Measurements from ENCODE around the gene PACS2.

PACS2 gene

DNA sequence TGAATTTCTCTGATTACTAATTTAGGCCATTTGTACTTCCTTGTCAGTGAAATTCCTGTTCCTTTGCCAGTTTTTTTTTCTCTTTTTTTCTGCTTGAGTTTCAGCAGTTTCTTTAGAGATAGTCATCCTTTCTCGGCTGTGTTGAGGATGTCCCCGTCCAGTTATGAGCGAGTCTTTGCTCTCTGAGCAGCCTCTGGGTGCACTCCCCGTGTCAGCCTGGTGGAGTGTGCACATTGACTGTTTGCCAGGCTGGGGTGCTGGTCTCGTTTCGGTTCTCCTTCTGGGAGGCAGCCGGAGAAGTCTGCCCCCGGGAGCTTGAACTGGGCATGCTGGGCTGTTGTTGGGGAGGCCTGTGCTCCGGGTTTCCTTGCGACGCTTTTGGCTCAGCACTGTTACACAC lies 3.0 kb downstream of the PACS2 start:
- no peaks in the 10 kb centered on the region for H3K27me3 ChIP-seq (ENCODE audit: insufficient read depth, low read length, poor library complexity)
- no peak overlapping the region for H2BK120ac ChIP-seq (ENCODE audit: low read depth, low read length)
- WGBS (ENCODE audit: extremely low coverage, insufficient coverage, low lambda C conversion rate): no CpG with 5 or more reads among the region's 11 CpGs
- no peak overlapping the region for H2AK5ac ChIP-seq (ENCODE audit: low read length)
- H4K5ac ChIP-seq (ENCODE audit: low read length): no peak overlapping the region
- H3K56ac ChIP-seq (ENCODE audit: low read length): no peak overlapping the region
- peaks cover 18% of the 10 kb centered on the region for H3K79me2 ChIP-seq (ENCODE audit: control insufficient read depth, insufficient read depth, low read length)
- no peaks in the 10 kb centered on the region for H3K36me3 ChIP-seq (ENCODE audit: control insufficient read depth, insufficient read depth, low read length)
- no peak overlapping the region for H3K9ac ChIP-seq (ENCODE audit: low read length)
- H3K23ac ChIP-seq (ENCODE audit: low read length): no peak overlapping the region
- no peak overlapping the region for H3K4ac ChIP-seq (ENCODE audit: low read depth, low read length)
- H4K8ac ChIP-seq (ENCODE audit: low read depth, low read length): no peak overlapping the region
- H3K79me1 ChIP-seq (ENCODE audit: low read length): peaks cover 11% of the 10 kb centered on the region
- no peak for DNase-seq
- H3K4me1 ChIP-seq (ENCODE audit: control insufficient read depth, low read depth, low read length): peaks cover 3% of the 10 kb centered on the region
- no peak overlapping the region for H3K18ac ChIP-seq (ENCODE audit: low read length)
- H3K27ac ChIP-seq (ENCODE audit: low read depth, low read length): no peak overlapping the region
- H3K4me2 ChIP-seq (ENCODE audit: low read length): no peak overlapping the region
- H2BK5ac ChIP-seq (ENCODE audit: low read length): no peak overlapping the region
- no peak overlapping the region for H3K4me3 ChIP-seq (ENCODE audit: low read length)
- H2BK15ac ChIP-seq (replicated peaks; ENCODE audit: low read depth): no peak overlapping the region

DNA sequence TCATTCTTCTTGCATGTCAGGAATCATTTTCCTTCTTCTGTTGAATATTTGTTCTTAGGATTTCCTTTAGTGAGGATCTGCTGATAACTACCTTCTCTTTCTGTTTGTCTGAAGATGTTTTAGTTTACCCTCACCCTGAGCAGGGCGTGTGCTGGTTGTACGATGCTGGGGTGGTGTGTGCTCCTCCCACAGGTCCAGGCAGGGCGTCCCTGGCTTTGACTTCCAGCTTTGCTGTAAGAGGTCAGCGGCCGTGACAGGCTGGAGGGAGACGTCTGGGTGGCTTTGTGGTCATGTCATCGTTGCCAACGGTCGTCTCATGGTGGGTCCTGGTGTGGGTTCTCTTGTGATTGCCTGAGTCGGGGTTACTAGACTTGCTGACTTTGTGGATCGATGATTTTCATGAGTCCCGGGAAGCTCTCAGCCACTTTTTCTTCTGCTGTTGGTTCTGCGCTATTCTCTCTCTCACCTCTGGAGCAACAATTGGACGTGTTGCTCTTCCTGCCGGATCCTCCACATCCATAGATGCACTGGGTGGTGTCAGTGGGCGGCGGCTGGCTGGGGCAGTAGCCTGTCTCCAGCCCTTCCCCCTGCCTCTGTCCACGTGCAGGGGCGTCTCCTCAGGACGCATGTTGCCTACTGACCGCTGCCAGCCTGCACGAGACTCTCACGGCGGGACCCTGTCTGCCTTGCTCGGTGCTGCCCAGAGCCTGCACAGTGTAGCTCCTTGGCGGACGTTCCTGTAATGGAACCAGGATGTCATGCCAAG lies 8.4 kb downstream of the PACS2 start:
- H4K5ac ChIP-seq (ENCODE audit: low read length): no peak overlapping the region
- peaks cover 22% of the 10 kb centered on the region for H3K79me1 ChIP-seq (ENCODE audit: low read length)
- H3K56ac ChIP-seq (ENCODE audit: low read length): no peak overlapping the region
- H3K79me2 ChIP-seq (ENCODE audit: control insufficient read depth, insufficient read depth, low read length): peaks cover 21% of the 10 kb centered on the region
- H3K36me3 ChIP-seq (ENCODE audit: control insufficient read depth, insufficient read depth, low read length): no peaks in the 10 kb centered on the region
- H3K9ac ChIP-seq (ENCODE audit: low read length): no peak overlapping the region
- H3K23ac ChIP-seq (ENCODE audit: low read length): no peak overlapping the region
- H3K4me3 ChIP-seq (ENCODE audit: low read length): no peak overlapping the region
- no CpG with 5 or more reads among the region's 27 CpGs for WGBS (ENCODE audit: extremely low coverage, insufficient coverage, low lambda C conversion rate)
- H3K4me2 ChIP-seq (ENCODE audit: low read length): no peak overlapping the region
- no peak overlapping the region for H2BK120ac ChIP-seq (ENCODE audit: low read depth, low read length)
- no peaks in the 10 kb centered on the region for H3K27me3 ChIP-seq (ENCODE audit: insufficient read depth, low read length, poor library complexity)
- no peak overlapping the region for H2BK5ac ChIP-seq (ENCODE audit: low read length)
- H2AK5ac ChIP-seq (ENCODE audit: low read length): no peak overlapping the region
- no peak overlapping the region for H4K8ac ChIP-seq (ENCODE audit: low read depth, low read length)
- no peak overlapping the region for H2BK15ac ChIP-seq (replicated peaks; ENCODE audit: low read depth)
- no peak for DNase-seq
- no peak overlapping the region for H3K4ac ChIP-seq (ENCODE audit: low read depth, low read length)
- no peak overlapping the region for H3K27ac ChIP-seq (ENCODE audit: low read depth, low read length)
- peaks cover 5% of the 10 kb centered on the region for H3K4me1 ChIP-seq (ENCODE audit: control insufficient read depth, low read depth, low read length)
- no peak overlapping the region for H3K18ac ChIP-seq (ENCODE audit: low read length)

DNA sequence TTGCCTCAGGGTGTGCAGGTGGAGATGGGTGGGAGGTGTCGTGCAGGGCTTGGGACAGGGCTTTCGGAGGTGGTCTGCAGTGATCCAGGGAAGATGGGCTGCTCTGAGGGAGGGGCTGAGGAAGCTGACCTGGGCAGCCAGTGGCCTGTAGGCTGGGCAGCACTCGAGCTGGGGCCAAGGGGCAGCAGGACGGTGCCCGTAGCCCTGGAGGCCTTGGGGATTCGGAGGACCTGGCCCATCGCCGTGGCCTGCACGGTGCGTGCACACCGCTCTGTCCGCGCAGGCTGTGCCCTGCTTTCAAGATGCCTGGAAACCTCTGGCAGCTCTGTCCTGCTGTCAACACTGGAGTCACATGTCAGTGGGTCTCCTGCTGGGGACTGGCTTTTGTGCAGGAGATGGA lies 9.1 kb downstream of the PACS2 start:
- H2BK15ac ChIP-seq (replicated peaks; ENCODE audit: low read depth): no peak overlapping the region
- H3K36me3 ChIP-seq (ENCODE audit: control insufficient read depth, insufficient read depth, low read length): no peaks in the 10 kb centered on the region
- H3K4me3 ChIP-seq (ENCODE audit: low read length): no peak overlapping the region
- no peak overlapping the region for H4K5ac ChIP-seq (ENCODE audit: low read length)
- H3K4me1 ChIP-seq (ENCODE audit: control insufficient read depth, low read depth, low read length): peaks cover 5% of the 10 kb centered on the region
- H3K4me2 ChIP-seq (ENCODE audit: low read length): no peak overlapping the region
- H3K79me1 ChIP-seq (ENCODE audit: low read length): peaks cover 25% of the 10 kb centered on the region
- no peak for DNase-seq
- no peak overlapping the region for H3K23ac ChIP-seq (ENCODE audit: low read length)
- no peak overlapping the region for H3K27ac ChIP-seq (ENCODE audit: low read depth, low read length)
- no peak overlapping the region for H3K56ac ChIP-seq (ENCODE audit: low read length)
- no peak overlapping the region for H3K4ac ChIP-seq (ENCODE audit: low read depth, low read length)
- no peak overlapping the region for H2BK120ac ChIP-seq (ENCODE audit: low read depth, low read length)
- no peaks in the 10 kb centered on the region for H3K27me3 ChIP-seq (ENCODE audit: insufficient read depth, low read length, poor library complexity)
- H3K9ac ChIP-seq (ENCODE audit: low read length): no peak overlapping the region
- H2BK5ac ChIP-seq (ENCODE audit: low read length): no peak overlapping the region
- no peak overlapping the region for H3K18ac ChIP-seq (ENCODE audit: low read length)
- H3K79me2 ChIP-seq (ENCODE audit: control insufficient read depth, insufficient read depth, low read length): peaks cover 21% of the 10 kb centered on the region
- no peak overlapping the region for H2AK5ac ChIP-seq (ENCODE audit: low read length)
- no peak overlapping the region for H4K8ac ChIP-seq (ENCODE audit: low read depth, low read length)
- WGBS (ENCODE audit: extremely low coverage, insufficient coverage, low lambda C conversion rate): no CpG with 5 or more reads among the region's 13 CpGs

DNA sequence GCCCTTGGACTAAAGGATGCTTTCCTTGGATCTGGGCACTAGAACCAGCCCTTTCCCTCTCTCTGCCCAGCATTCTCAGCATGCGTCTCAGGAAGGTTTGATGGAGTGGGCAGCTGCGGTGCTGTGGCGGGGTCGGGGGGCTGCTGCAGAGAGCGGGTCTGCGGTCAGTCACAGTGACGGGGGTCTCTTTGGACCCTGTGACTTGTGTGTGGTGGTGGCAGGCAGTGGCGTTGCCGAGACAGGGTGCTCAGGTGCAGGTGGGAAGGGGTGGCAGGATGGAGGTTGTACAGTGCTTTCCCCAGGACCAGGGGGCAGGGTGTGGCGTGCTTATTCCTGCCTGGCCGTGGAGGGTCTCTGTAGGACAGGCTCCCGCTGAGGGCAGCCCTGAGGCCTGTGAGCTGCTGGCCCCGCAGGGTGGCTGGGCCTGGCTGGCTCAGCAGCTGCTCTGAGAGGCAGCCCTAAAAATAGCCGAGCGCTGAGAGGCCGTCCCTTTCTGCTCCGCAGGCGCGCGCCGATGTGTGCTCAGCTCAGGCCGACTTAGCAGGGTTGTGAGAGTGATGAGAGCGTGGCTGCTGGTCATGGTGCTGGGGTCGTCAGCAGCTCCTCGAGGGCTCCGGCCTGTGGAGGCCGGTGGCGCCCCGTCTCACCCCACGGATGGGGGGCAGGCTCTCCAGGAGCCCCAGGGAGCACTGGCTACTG lies 9.7 kb downstream of the PACS2 start:
- no peak overlapping the region for H3K4ac ChIP-seq (ENCODE audit: low read depth, low read length)
- no CpG with 5 or more reads among the region's 30 CpGs for WGBS (ENCODE audit: extremely low coverage, insufficient coverage, low lambda C conversion rate)
- no peak overlapping the region for H2BK120ac ChIP-seq (ENCODE audit: low read depth, low read length)
- H3K79me1 ChIP-seq (ENCODE audit: low read length): peaks cover 26% of the 10 kb centered on the region
- peaks cover 5% of the 10 kb centered on the region for H3K4me1 ChIP-seq (ENCODE audit: control insufficient read depth, low read depth, low read length)
- H3K18ac ChIP-seq (ENCODE audit: low read length): no peak overlapping the region
- H3K23ac ChIP-seq (ENCODE audit: low read length): no peak overlapping the region
- no peak overlapping the region for H3K9ac ChIP-seq (ENCODE audit: low read length)
- H2BK5ac ChIP-seq (ENCODE audit: low read length): no peak overlapping the region
- no peak overlapping the region for H4K8ac ChIP-seq (ENCODE audit: low read depth, low read length)
- no peak overlapping the region for H4K5ac ChIP-seq (ENCODE audit: low read length)
- H3K36me3 ChIP-seq (ENCODE audit: control insufficient read depth, insufficient read depth, low read length): no peaks in the 10 kb centered on the region
- no peak overlapping the region for H3K4me2 ChIP-seq (ENCODE audit: low read length)
- DNase-seq: no peak
- no peak overlapping the region for H3K27ac ChIP-seq (ENCODE audit: low read depth, low read length)
- H2AK5ac ChIP-seq (ENCODE audit: low read length): no peak overlapping the region
- no peak overlapping the region for H3K4me3 ChIP-seq (ENCODE audit: low read length)
- no peaks in the 10 kb centered on the region for H3K27me3 ChIP-seq (ENCODE audit: insufficient read depth, low read length, poor library complexity)
- H3K56ac ChIP-seq (ENCODE audit: low read length): no peak overlapping the region
- H3K79me2 ChIP-seq (ENCODE audit: control insufficient read depth, insufficient read depth, low read length): peaks cover 22% of the 10 kb centered on the region
- no peak overlapping the region for H2BK15ac ChIP-seq (replicated peaks; ENCODE audit: low read depth)

DNA sequence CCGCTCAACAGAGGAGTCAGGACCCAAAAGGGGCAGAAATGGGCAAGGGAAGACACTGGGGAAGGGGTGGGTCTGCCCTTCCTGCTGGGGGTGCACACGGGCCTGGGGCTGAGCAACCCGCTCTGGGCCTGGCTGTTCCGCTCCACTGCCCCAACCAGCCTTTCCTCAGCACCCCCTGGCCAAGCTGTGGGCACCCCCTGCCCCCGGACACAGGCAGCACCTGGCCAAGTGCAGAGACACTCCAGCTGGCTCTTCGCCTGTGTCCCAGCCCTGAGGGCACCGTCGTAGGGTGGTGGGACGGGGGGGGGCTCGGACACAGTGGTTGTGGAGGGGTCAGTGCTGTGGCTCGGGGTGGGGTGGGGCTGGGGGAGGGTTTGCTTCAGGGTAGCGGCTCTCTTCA lies 10.3 kb downstream of the PACS2 start:
- H4K5ac ChIP-seq (ENCODE audit: low read length): no peak overlapping the region
- peaks cover 26% of the 10 kb centered on the region for H3K79me1 ChIP-seq (ENCODE audit: low read length)
- no peak overlapping the region for H4K8ac ChIP-seq (ENCODE audit: low read depth, low read length)
- no peak overlapping the region for H2AK5ac ChIP-seq (ENCODE audit: low read length)
- H3K4me2 ChIP-seq (ENCODE audit: low read length): no peak overlapping the region
- peaks cover 5% of the 10 kb centered on the region for H3K4me1 ChIP-seq (ENCODE audit: control insufficient read depth, low read depth, low read length)
- WGBS (ENCODE audit: extremely low coverage, insufficient coverage, low lambda C conversion rate): no CpG with 5 or more reads among the region's 12 CpGs
- H3K4ac ChIP-seq (ENCODE audit: low read depth, low read length): no peak overlapping the region
- no peak overlapping the region for H2BK120ac ChIP-seq (ENCODE audit: low read depth, low read length)
- H3K36me3 ChIP-seq (ENCODE audit: control insufficient read depth, insufficient read depth, low read length): no peaks in the 10 kb centered on the region
- H3K9ac ChIP-seq (ENCODE audit: low read length): no peak overlapping the region
- H3K56ac ChIP-seq (ENCODE audit: low read length): no peak overlapping the region
- DNase-seq: no peak
- no peak overlapping the region for H3K23ac ChIP-seq (ENCODE audit: low read length)
- no peak overlapping the region for H3K27ac ChIP-seq (ENCODE audit: low read depth, low read length)
- no peak overlapping the region for H3K18ac ChIP-seq (ENCODE audit: low read length)
- H3K79me2 ChIP-seq (ENCODE audit: control insufficient read depth, insufficient read depth, low read length): peaks cover 22% of the 10 kb centered on the region
- H3K27me3 ChIP-seq (ENCODE audit: insufficient read depth, low read length, poor library complexity): no peaks in the 10 kb centered on the region
- H3K4me3 ChIP-seq (ENCODE audit: low read length): no peak overlapping the region
- no peak overlapping the region for H2BK15ac ChIP-seq (replicated peaks; ENCODE audit: low read depth)
- H2BK5ac ChIP-seq (ENCODE audit: low read length): no peak overlapping the region
